Hepatocyte (in vitro differentiated cells): ENCODE data around the gene TBC1D24. TPM values are rescaled to one million over a fixed set of nuclear protein-coding genes. Genes with fewer than 3 reads are reported as not detected.

Experiments
- DNase-seq: peaks from one replicate; pipeline ENCODE4 v3.0.0-alpha.2; 2016; ENCODE audit warnings: low spot score
- H2AFZ ChIP-seq: fragments of 200-600 bp; sonication (generic); 2 replicates; pipeline ENCODE4 v1.6.0; 2016; ENCODE audit warnings: antibody characterized with exemption, mild to moderate bottlenecking
- H3K27ac ChIP-seq: fragments of 200-600 bp; sonication (generic); 2 replicates; pipeline ENCODE4 v1.5.1; 2016; ENCODE audit warnings: mild to moderate bottlenecking
- H3K27me3 ChIP-seq: fragments of 200-600 bp; sonication (generic); 2 replicates; pipeline ENCODE4 v1.6.1; 2016
- H3K36me3 ChIP-seq: fragments of 200-600 bp; sonication (generic); replicated peaks from 2 replicates; pipeline ENCODE4 v1.5.1; 2016; ENCODE audit warnings: low read depth; ENCODE audit not compliant: insufficient read depth
- H3K4me1 ChIP-seq: fragments of 200-600 bp; sonication (generic); 2 replicates; pipeline ENCODE4 v1.5.1; 2016; ENCODE audit warnings: mild to moderate bottlenecking, moderate library complexity; ENCODE audit not compliant: insufficient read depth
- H3K4me2 ChIP-seq: fragments of 200-600 bp; sonication (generic); 2 replicates; pipeline ENCODE4 v1.6.0; 2016
- H3K4me3 ChIP-seq: fragments of 200-600 bp; sonication (generic); 2 replicates; pipeline ENCODE4 v1.5.1; 2016; ENCODE audit warnings: mild to moderate bottlenecking
- H3K79me2 ChIP-seq: fragments of 200-600 bp; sonication (generic); 2 replicates; pipeline ENCODE4 v1.6.0; 2017; ENCODE audit warnings: mild to moderate bottlenecking
- H3K9me2 ChIP-seq: fragments of 200-600 bp; sonication (generic); replicated peaks from 2 replicates; pipeline ENCODE4 v1.6.0; 2017; ENCODE audit warnings: mild to moderate bottlenecking; ENCODE audit not compliant: insufficient read depth
- H3K9me3 ChIP-seq: fragments of 200-600 bp; sonication (generic); 2 replicates; pipeline ENCODE4 v1.5.1; 2016; ENCODE audit warnings: low read depth, mild to moderate bottlenecking
- H4K20me1 ChIP-seq: fragments of 200-600 bp; sonication (generic); 2 replicates; pipeline ENCODE4 v1.6.0; 2016; ENCODE audit warnings: mild to moderate bottlenecking; ENCODE audit not compliant: insufficient read depth, poor library complexity, severe bottlenecking
- EZH2 ChIP-seq: fragments of 200-600 bp; sonication (generic); IDR thresholded peaks from 2 replicates; pipeline ENCODE4 v1.6.1; 2016; ENCODE audit warnings: antibody characterized with exemption, mild to moderate bottlenecking, borderline replicate concordance
- EZH2phosphoT487 ChIP-seq: fragments of 200-600 bp; sonication (generic); IDR thresholded peaks from one replicate; pipeline ENCODE4 v1.6.1; 2018; ENCODE audit warnings: antibody characterized with exemption, mild to moderate bottlenecking, low read depth, moderate library complexity; ENCODE audit not compliant: unreplicated experiment, severe bottlenecking
- WGBS: methylation state at CpG from one replicate; pipeline ENCODE4 v1.1.6; 2016; ENCODE audit warnings: low lambda C conversion rate; ENCODE audit errors: missing lambda C conversion rate; 5-methylcytosine and 5-hydroxymethylcytosine counted together
- polyA plus RNA-seq: library from polyadenylated mRNA; unstranded; fragments of >200 nt; fragmentation: Nextera tagmentation; extraction: Ambion mirVana; gene quantifications from 2 replicates; pipeline ENCODE4 v1.2.1, GENCODE V29; 2016
- total RNA-seq: library from RNA; depleted of rRNA; stranded (reverse); fragments of >200 nt; gene quantifications from 2 replicates; pipeline ENCODE4 v1.2.3, GENCODE V29; 2014
- TF ChIP-seq, protein P1 (sequence below): fragments of 200-600 bp; sonication (generic); IDR thresholded peaks from 2 replicates; pipeline ENCODE4 v1.5.1; 2016; ENCODE audit warnings: antibody characterized with exemption, mild to moderate bottlenecking; ENCODE audit not compliant: poor library complexity

The TBC1D24 gene
- total and polyA plus RNA-seq, 2 experiments from 2014 or later = 8.3 to 13.6 TPM

GRCh38 chr16:2457267-2457666 is 17.7 kb upstream of the TBC1D24 start:
- H3K4me3 ChIP-seq = no peak overlapping the region
- H3K27ac ChIP-seq = no peak overlapping the region
- DNase-seq = no peak
- peaks cover 7% of the 10 kb centered on the region for H3K4me1 ChIP-seq
- no peaks in the 10 kb centered on the region for H3K9me3 ChIP-seq
- no peaks in the 10 kb centered on the region for H3K36me3 ChIP-seq
- no peaks in the 10 kb centered on the region for H3K9me2 ChIP-seq
- H3K4me2 ChIP-seq = no peak overlapping the region
- TF ChIP-seq EZH2 = no peak
- TF ChIP-seq, protein P1, sequence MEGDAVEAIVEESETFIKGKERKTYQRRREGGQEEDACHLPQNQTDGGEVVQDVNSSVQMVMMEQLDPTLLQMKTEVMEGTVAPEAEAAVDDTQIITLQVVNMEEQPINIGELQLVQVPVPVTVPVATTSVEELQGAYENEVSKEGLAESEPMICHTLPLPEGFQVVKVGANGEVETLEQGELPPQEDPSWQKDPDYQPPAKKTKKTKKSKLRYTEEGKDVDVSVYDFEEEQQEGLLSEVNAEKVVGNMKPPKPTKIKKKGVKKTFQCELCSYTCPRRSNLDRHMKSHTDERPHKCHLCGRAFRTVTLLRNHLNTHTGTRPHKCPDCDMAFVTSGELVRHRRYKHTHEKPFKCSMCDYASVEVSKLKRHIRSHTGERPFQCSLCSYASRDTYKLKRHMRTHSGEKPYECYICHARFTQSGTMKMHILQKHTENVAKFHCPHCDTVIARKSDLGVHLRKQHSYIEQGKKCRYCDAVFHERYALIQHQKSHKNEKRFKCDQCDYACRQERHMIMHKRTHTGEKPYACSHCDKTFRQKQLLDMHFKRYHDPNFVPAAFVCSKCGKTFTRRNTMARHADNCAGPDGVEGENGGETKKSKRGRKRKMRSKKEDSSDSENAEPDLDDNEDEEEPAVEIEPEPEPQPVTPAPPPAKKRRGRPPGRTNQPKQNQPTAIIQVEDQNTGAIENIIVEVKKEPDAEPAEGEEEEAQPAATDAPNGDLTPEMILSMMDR = no peak
- TF ChIP-seq EZH2phosphoT487 = no peak
- H2AFZ ChIP-seq = no peak overlapping the region
- H3K27me3 ChIP-seq = no peaks in the 10 kb centered on the region
- H4K20me1 ChIP-seq = no peaks in the 10 kb centered on the region
- no peaks in the 10 kb centered on the region for H3K79me2 ChIP-seq
- 92% methylated on average over 13 of the region's 13 CpGs for WGBS

- H3K27ac ChIP-seq = no peak overlapping the region
- no peaks in the 10 kb centered on the region for H3K9me2 ChIP-seq
- H3K9me3 ChIP-seq = no peaks in the 10 kb centered on the region
- no peaks in the 10 kb centered on the region for H3K79me2 ChIP-seq
- 77% methylated on average over 6 of the region's 7 CpGs for WGBS
- no peaks in the 10 kb centered on the region for H3K27me3 ChIP-seq
- no peak overlapping the region for H2AFZ ChIP-seq
- no peak for DNase-seq
- H3K36me3 ChIP-seq = no peaks in the 10 kb centered on the region
- no peak overlapping the region for H3K4me3 ChIP-seq
- peaks cover 7% of the 10 kb centered on the region for H3K4me1 ChIP-seq
- no peaks in the 10 kb centered on the region for H4K20me1 ChIP-seq
- TF ChIP-seq EZH2phosphoT487 = no peak
- TF ChIP-seq, protein P1 = no peak
- TF ChIP-seq EZH2 = no peak
- H3K4me2 ChIP-seq = no peak overlapping the region
Measured at GRCh38 chr16:2457946-2458345, 17.0 kb upstream of the TBC1D24 start.

DNA sequence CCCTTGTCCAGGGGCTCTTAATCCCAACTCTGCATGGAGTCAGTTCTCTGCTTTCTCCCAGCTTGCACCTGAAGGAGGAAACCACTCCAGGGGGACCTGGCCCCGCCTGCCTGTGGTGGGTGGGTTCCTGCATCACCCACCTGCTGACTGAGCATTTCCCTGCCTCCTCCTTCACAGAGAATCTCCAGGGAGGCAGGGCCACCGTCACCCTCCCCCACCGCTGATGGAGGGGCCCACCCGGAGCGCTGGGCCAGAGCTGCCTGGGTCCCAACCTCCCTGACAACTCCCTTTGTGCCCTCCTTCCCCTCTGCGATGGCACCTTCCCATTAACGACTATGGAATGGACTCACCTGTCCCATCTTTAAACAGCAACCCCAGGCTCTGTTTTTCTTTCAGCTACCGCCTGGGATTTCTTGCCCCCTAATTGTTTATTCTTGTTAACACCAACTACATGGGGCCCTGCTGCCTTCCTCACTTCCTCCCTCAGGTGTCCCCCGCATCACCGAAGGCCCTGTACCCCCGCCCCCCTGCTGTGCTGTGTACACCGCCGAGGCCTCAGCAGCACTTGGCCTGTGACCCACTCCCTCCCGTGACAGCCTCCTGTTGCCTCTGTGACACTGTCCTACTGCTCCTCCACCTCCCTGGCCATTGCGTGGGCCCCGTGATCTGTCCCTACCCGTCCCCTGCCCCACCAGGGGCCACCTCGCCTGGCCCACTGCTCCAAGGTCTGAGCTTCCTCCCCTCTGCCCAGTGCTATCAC is 15.9 kb upstream of the TBC1D24 start:
- TF ChIP-seq, protein P1 = no peak
- TF ChIP-seq EZH2 = no peak
- no peak for TF ChIP-seq EZH2phosphoT487
- Histone ChIP-seq H3K27ac (peak overlapping the region; percentile 63), H3K9me2 (no peaks in the 10 kb centered on the region), H3K9me3 (no peaks in the 10 kb centered on the region), H3K27me3 (no peaks in the 10 kb centered on the region), H4K20me1 (no peaks in the 10 kb centered on the region), H2AFZ (peak overlapping the region; percentile 91), H3K79me2 (no peaks in the 10 kb centered on the region), H3K36me3 (no peaks in the 10 kb centered on the region), H3K4me3 (peak overlapping the region; percentile 84), H3K4me1 (peaks cover 7% of the 10 kb centered on the region), H3K4me2 (peak overlapping the region; percentile 92)
- peak; percentile 36 for DNase-seq
- WGBS = 20% methylated on average over 14 of the region's 18 CpGs
